Gastroesophageal sphincter (tissue), 4 donors: ENCODE results near the gene NAT8L. TPM values are rescaled to one million over a fixed set of nuclear protein-coding genes. Genes with fewer than 3 reads are reported as not detected.

Experiments
- ATAC-seq: fragments of 150-250 bp; one replicate; pipeline ENCODE4 v1.9.1; 2016; ENCODE audit warnings: mild to moderate bottlenecking, moderate library complexity
- H3K27ac ChIP-seq, 4 donors: fragments of 200-600 bp; sonication (generic) in 3 of 4; 1 replicate in 3 of 4; 2 replicates in 1 of 4; pipeline ENCODE4 v1.5.1; 2016 to 2019
- H3K27me3 ChIP-seq: fragments of 200-600 bp; sonication (generic); one replicate; pipeline ENCODE4 v1.5.1; 2019
- H3K36me3 ChIP-seq, 2 donors: fragments of 200-600 bp; sonication (generic); one replicate each; pipeline ENCODE4 v1.5.1; 2019; ENCODE audit warnings: control low read depth in 1 of 2
- H3K4me1 ChIP-seq, 3 donors: fragments of 200-600 bp; sonication (generic); 1 replicate in 2 of 3; 2 replicates in 1 of 3; pipeline ENCODE4 v1.5.1; 2016 to 2019; ENCODE audit warnings: control low read depth in 2 of 3
- H3K4me3 ChIP-seq, 2 donors: fragments of 200-600 bp; sonication (generic); one replicate each; pipeline ENCODE4 v1.5.1; 2019; ENCODE audit warnings: mild to moderate bottlenecking in 1 of 2, moderate library complexity in 1 of 2
- H3K9me3 ChIP-seq, 3 donors: fragments of 200-600 bp; sonication (generic); one replicate each; pipeline ENCODE4 v1.5.1; 2017 to 2019; ENCODE audit warnings: control low read depth in 2 of 3
- CTCF ChIP-seq, 4 experiments: fragments of 200-600 bp in 2 of 4; fragments of 450-650 bp in 2 of 4; sonication (generic) in 1 of 4; IDR thresholded peaks; one replicate each; pipeline ENCODE4 v1.5.1; 2017 to 2019; ENCODE audit warnings: antibody characterized with exemption in 4 of 4, mild to moderate bottlenecking in 2 of 4, moderate library complexity in 2 of 4
- EP300 ChIP-seq: sonication (generic); formaldehyde crosslinking; IDR thresholded peaks from one replicate; pipeline ENCODE4 v1.6.1; 2017; ENCODE audit warnings: antibody characterized with exemption, mild to moderate bottlenecking
- POLR2A ChIP-seq, 2 donors: fragments of 450-650 bp; IDR thresholded peaks; one replicate each; pipeline ENCODE4 v1.6.1; 2017; ENCODE audit warnings: antibody characterized with exemption in 2 of 2, mild to moderate bottlenecking in 2 of 2, moderate library complexity in 1 of 2
- POLR2AphosphoS5 ChIP-seq: sonication (generic); formaldehyde crosslinking; IDR thresholded peaks from one replicate; pipeline ENCODE4 v1.6.1; 2017; ENCODE audit warnings: antibody characterized with exemption
- WGBS, 2 donors: methylation state at CpG; one replicate each; pipeline ENCODE4 v1.1.5; 2018; ENCODE audit warnings: low coverage in 1 of 2; 5-methylcytosine and 5-hydroxymethylcytosine counted together
- total RNA-seq, 4 donors: library from RNA; depleted of rRNA; stranded (reverse); fragments of >200 nt; gene quantifications; one replicate each; pipeline ENCODE4 v1.1.0, GENCODE V29; 2016

The NAT8L gene
- total RNA-seq, 4 donors from 2014 or later: 0.15 to 0.40 (median 0.35) TPM; not detected in 1

GRCh38 chr4:2058264-2059045 is 672 bp upstream of the NAT8L start:
- 0% methylated on average over 1 of the region's 93 CpGs; no CpG with 5 or more reads in 1 of the 2 donors for WGBS, 2 donors
- no peaks in the 10 kb centered on the region for H3K9me3 ChIP-seq
- no peak overlapping the region for H3K27ac ChIP-seq
- ATAC-seq: no peak
- H3K4me1 ChIP-seq: peaks cover 0 to 25% (median 4%) of the 10 kb centered on the region in 3 donors
- peaks cover 93% of the 10 kb centered on the region for H3K27me3 ChIP-seq
- H3K36me3 ChIP-seq: no peaks in the 10 kb centered on the region
- TF ChIP-seq POLR2AphosphoS5: no peak
- no peak for TF ChIP-seq EP300
- TF ChIP-seq CTCF (IDR thresholded peaks at IDR 0.05): no peak
- TF ChIP-seq POLR2A (IDR thresholded peaks at IDR 0.05): no peak
- peak overlapping the region; percentile 9 to 53 for H3K4me3 ChIP-seq

DNA sequence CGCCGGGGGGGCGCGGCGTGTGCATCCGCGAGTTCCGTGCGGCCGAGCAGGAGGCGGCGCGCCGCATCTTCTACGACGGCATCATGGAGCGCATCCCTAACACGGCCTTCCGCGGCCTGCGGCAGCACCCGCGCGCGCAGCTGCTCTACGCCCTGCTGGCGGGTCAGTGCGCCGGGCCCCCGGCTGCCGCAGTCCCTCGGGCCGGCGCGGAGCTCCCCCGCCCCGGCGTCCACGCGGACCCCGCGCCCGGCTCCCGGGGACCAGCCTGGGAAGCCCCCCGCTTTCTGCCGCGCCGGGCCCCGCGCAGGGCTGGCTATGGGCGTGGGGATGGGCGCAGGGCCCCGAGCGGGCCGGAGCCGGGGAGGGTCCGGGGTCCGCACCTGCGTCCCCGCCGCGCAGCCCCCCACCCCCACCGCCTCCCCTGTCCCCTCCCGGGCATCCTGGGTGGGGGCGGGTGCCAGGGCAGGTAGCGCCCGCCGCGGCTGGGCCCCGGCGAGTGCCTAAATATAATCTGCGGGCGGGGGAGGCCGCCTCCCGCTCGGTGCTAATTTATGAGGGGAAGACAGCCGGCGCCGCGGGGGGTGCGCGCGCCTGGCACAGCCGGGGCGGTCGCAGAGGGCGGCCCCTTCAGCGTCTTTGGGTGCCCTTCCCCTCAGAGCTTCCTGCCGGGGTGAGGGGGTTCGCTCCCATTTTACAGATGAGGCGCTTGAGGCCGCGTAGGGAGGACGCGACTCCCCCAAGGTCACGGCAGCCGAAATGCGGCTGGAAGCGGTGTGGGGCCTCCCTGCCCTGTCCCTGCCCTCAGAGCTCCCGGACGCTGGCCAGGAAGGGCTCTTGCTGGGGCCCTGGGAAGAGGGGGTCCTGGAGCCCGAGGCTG is 837 bp downstream of the NAT8L start:
- TF ChIP-seq EP300 (no peak), CTCF (IDR thresholded peaks at IDR 0.05) (no peak), POLR2AphosphoS5 (no peak), POLR2A (IDR thresholded peaks at IDR 0.05) (no peak)
- Histone ChIP-seq H3K36me3 (no peaks in the 10 kb centered on the region), H3K4me1 (peaks cover 0 to 25% (median 4%) of the 10 kb centered on the region in 3 donors), H3K27me3 (peaks cover 92% of the 10 kb centered on the region), H3K9me3 (no peaks in the 10 kb centered on the region), H3K27ac (no peak overlapping the region), H3K4me3 (peak overlapping the region in 1 of 2 donors; percentile 53)
- no CpG with 5 or more reads among the region's 102 CpGs for WGBS, 2 donors
- ATAC-seq: no peak

GRCh38 chr4:2060611-2061185 is 1.6 kb downstream of the NAT8L start:
- H3K27ac ChIP-seq: no peak overlapping the region
- H3K9me3 ChIP-seq: no peaks in the 10 kb centered on the region
- TF ChIP-seq POLR2AphosphoS5 (no peak), POLR2A (IDR thresholded peaks at IDR 0.05) (no peak)
- H3K36me3 ChIP-seq: no peaks in the 10 kb centered on the region
- H3K27me3 ChIP-seq: peaks cover 92% of the 10 kb centered on the region
- H3K4me1 ChIP-seq: peaks cover 0 to 25% (median 4%) of the 10 kb centered on the region in 3 donors
- ATAC-seq: no peak
- peak overlapping the region in 1 of 2 donors; percentile 53 for H3K4me3 ChIP-seq
- no CpG with 5 or more reads among the region's 54 CpGs for WGBS, 2 donors

- Histone ChIP-seq H3K27me3 (peaks cover 92% of the 10 kb centered on the region), H3K4me3 (no peak overlapping the region), H3K36me3 (no peaks in the 10 kb centered on the region), H3K9me3 (no peaks in the 10 kb centered on the region), H3K27ac (no peak overlapping the region), H3K4me1 (peaks cover 0 to 25% (median 4%) of the 10 kb centered on the region in 3 donors)
- TF ChIP-seq EP300 (no peak), POLR2AphosphoS5 (no peak), POLR2A (IDR thresholded peaks at IDR 0.05) (no peak), CTCF (IDR thresholded peaks at IDR 0.05) (no peak)
- ATAC-seq: no peak
- WGBS, 2 donors: no CpG with 5 or more reads among the region's 42 CpGs
These were observed 2.3 kb downstream of the NAT8L start for GRCh38 chr4:2061186-2062131.
